Upper lobe of left lung (tissue), 4 donors: ENCODE results near the gene BCO1.

Experiments used
- CTCF ChIP-seq, 6 experiments: fragments of 450-650 bp in 4 of 6; fragments of 200-600 bp in 2 of 6; sonication (generic) in 2 of 6; IDR thresholded peaks; one replicate each; pipeline ENCODE4 v1.5.1; 2016 to 2019; ENCODE audit warnings: antibody characterized with exemption in 6 of 6
- EP300 ChIP-seq, 4 donors: sonication (generic); formaldehyde crosslinking; IDR thresholded peaks; one replicate each; pipeline ENCODE4 v1.5.1; 2017; ENCODE audit warnings: antibody characterized with exemption in 4 of 4, control low read depth in 2 of 4
- POLR2A ChIP-seq, 4 donors: fragments of 450-650 bp; IDR thresholded peaks; one replicate each; pipeline ENCODE4 v1.5.1; 2016 to 2017; ENCODE audit warnings: antibody characterized with exemption in 4 of 4, mild to moderate bottlenecking in 2 of 4
- POLR2AphosphoS5 ChIP-seq, 2 donors: sonication (generic); formaldehyde crosslinking; IDR thresholded peaks; one replicate each; pipeline ENCODE4 v1.5.1; 2017; ENCODE audit warnings: antibody characterized with exemption in 2 of 2

- no peak for TF ChIP-seq CTCF (IDR thresholded peaks at IDR 0.05)
- TF ChIP-seq POLR2A (IDR thresholded peaks at IDR 0.05), result no peak
- TF ChIP-seq EP300 (IDR thresholded peaks at IDR 0.05), result no peak
- TF ChIP-seq POLR2AphosphoS5 (IDR thresholded peaks at IDR 0.05), result no peak
These were observed 41.9 kb downstream of the BCO1 start for GRCh38 chr16:81280393-81280792.
